ENCODE data around the gene SPATA25. TPM values are rescaled to one million over a fixed set of nuclear protein-coding genes. Genes with fewer than 3 reads are reported as not detected.

Gene SPATA25
- total RNA-seq, 2 donors from 2014 or later = 1.5 TPM

DNA sequence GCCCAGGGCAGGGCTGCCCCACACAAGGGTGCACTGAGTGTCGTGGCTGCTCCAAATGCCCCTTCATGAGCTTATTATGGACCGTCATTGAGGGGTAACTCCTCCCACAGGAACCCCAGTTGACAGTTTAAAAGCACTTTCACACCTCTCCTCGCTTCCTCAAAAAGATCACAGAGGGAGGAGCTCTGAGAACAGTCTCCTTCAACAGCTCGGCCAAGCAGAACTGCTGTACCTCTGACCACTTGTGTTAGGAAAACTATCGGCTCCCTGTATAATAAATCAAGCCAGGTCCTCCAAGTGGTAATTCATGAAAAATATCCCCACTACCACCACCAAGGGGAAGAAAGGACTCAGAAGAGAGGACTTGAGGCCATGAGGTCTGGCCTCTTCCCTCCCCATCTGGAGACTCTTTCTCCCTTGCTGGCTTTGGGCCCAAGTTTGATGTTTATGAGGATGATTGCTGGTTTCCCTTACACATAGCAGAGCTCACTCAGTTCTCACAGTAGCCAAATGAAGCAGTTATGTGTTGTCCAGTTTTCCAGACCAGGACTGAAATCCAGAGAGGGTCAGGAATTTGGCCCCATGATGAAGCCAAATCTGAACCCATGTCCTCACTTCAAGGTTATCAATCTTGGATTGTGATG, 45.1 kb downstream of the SPATA25 start:
- H3K36me3 ChIP-seq = peaks cover 3% of the 10 kb centered on the region
- no peaks in the 10 kb centered on the region for H3K4me1 ChIP-seq
- H3K9me3 ChIP-seq = no peaks in the 10 kb centered on the region
- no peak overlapping the region for H3K9ac ChIP-seq (ENCODE audit: low read depth in 2 of 2, low read length in 2 of 2)
- intact Hi-C loops (cut with DNase I) = no loop called here
- DNase-seq = no peak
- H3K4me3 ChIP-seq = no peak overlapping the region
- TF ChIP-seq, protein P1, sequence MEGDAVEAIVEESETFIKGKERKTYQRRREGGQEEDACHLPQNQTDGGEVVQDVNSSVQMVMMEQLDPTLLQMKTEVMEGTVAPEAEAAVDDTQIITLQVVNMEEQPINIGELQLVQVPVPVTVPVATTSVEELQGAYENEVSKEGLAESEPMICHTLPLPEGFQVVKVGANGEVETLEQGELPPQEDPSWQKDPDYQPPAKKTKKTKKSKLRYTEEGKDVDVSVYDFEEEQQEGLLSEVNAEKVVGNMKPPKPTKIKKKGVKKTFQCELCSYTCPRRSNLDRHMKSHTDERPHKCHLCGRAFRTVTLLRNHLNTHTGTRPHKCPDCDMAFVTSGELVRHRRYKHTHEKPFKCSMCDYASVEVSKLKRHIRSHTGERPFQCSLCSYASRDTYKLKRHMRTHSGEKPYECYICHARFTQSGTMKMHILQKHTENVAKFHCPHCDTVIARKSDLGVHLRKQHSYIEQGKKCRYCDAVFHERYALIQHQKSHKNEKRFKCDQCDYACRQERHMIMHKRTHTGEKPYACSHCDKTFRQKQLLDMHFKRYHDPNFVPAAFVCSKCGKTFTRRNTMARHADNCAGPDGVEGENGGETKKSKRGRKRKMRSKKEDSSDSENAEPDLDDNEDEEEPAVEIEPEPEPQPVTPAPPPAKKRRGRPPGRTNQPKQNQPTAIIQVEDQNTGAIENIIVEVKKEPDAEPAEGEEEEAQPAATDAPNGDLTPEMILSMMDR (IDR thresholded peaks at IDR 0.05) = no peak
- H3K27me3 ChIP-seq = no peaks in the 10 kb centered on the region
- H3K27ac ChIP-seq = peak overlapping the region; percentile 47

DNA sequence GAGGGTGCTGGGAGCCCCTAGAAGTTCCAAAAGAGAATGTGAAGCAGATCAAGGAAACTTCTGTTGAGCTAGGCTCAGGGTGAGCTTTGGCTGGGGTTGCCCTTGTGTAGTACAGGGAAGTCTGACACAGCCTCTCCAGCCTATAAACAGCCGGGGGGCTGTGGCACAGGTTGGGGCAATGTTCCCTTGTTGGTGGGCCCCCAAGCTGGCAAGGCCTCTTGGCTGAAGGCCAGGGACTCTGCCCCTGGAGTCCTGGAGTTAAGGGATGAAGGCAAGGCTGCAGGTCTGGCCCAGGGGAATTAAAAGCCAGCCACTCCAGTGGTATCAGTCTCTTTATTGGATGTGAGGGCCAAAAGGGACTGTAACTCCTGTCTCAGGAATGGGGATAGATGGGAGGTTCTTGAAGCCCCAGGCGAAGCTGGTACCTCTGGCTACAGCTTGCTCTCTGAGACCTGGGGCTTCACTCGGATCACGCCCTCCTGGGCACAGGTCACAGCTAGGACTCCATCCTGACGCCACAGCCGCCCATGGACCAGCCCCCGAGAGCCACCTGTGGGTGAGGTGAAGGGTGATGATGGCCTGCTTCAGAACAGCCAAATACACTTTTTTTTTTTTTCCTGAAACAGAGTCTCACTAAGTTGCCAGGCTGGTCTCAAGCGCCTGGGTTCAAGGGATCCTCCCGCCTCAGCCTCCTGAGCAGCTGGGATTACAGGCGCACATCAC, 45.9 kb downstream of the SPATA25 start:
- Histone ChIP-seq H3K27ac (no peak overlapping the region), H3K9me3 (no peaks in the 10 kb centered on the region), H3K9ac (ENCODE audit: low read depth in 2 of 2, low read length in 2 of 2) (no peak overlapping the region), H3K4me1 (no peaks in the 10 kb centered on the region), H3K36me3 (peaks cover 3% of the 10 kb centered on the region), H3K4me3 (no peak overlapping the region), H3K27me3 (no peaks in the 10 kb centered on the region)
- DNase-seq = no peak
- TF ChIP-seq, protein P1 (IDR thresholded peaks at IDR 0.05) = no peak
- intact Hi-C loops (cut with DNase I) = no loop called here

DNA sequence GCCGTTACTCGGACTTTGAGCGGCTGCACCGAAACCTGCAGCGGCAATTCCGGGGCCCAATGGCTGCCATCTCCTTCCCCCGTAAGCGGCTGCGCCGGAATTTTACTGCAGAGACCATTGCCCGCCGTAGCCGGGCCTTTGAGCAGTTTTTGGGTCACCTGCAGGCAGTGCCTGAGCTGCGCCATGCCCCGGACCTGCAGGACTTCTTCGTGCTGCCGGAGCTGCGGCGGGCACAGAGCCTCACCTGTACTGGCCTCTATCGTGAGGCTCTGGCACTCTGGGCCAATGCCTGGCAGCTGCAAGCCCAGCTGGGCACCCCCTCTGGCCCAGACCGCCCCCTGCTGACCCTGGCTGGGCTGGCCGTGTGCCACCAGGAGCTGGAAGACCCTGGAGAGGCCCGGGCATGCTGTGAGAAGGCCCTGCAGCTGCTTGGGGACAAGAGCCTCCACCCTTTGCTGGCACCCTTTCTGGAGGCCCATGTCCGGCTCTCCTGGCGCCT, 46.7 kb downstream of the SPATA25 start:
- DNase-seq = no peak
- Histone ChIP-seq H3K9me3 (no peaks in the 10 kb centered on the region), H3K27ac (no peak overlapping the region)

DNA sequence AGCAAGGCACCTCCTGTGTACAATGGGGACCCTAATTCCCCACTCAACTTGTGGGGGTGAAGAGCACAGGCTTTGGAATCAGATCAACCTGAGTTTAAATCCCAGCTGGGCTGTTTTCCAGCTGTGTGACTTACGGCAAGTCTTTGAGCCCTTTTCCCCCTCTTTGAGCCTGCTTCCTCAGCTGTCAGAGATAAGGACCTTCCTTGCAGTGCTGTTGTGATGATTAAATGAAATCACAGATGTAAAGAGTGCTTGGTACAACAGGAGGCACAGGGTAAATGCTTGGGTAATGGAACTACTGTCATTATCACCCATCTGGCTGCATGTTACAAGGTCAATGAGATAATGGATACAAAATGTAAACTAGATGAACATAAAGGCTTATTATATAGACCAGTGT, 50.6 kb downstream of the SPATA25 start:
- no peaks in the 10 kb centered on the region for H3K27me3 ChIP-seq
- TF ChIP-seq, protein P1 (IDR thresholded peaks at IDR 0.05) = no peak
- peaks cover 6% of the 10 kb centered on the region for H3K4me1 ChIP-seq
- H3K9me3 ChIP-seq = no peaks in the 10 kb centered on the region
- intact Hi-C loops (cut with DNase I) = no loop called here
- no peak overlapping the region for H3K9ac ChIP-seq (ENCODE audit: low read depth in 2 of 2, low read length in 2 of 2)
- no peak for DNase-seq
- H3K27ac ChIP-seq = no peak overlapping the region
- no peaks in the 10 kb centered on the region for H3K36me3 ChIP-seq
- H3K4me3 ChIP-seq = no peak overlapping the region

More for the DNA sequence above, 46.7 kb downstream of the SPATA25 start:
- H3K4me1 ChIP-seq = no peaks in the 10 kb centered on the region
- no peaks in the 10 kb centered on the region for H3K36me3 ChIP-seq
- no peak overlapping the region for H3K9ac ChIP-seq (ENCODE audit: low read depth in 2 of 2, low read length in 2 of 2)
- TF ChIP-seq, protein P1 (IDR thresholded peaks at IDR 0.05) = no peak
- H3K27me3 ChIP-seq = no peaks in the 10 kb centered on the region
- no peak overlapping the region for H3K4me3 ChIP-seq
- intact Hi-C loops (cut with DNase I) = no loop called here

Other genes starting within 250 kb of the SPATA25 start
- not detected for gene WFDC11, start 217.4 kb downstream of the SPATA25 start, total RNA-seq
- not detected for gene WFDC13, start 185.6 kb downstream of the SPATA25 start, total RNA-seq
- not detected for gene WFDC10B, start 182.6 kb downstream of the SPATA25 start, total RNA-seq
- gene SPINT4, start 165.3 kb downstream of the SPATA25 start, total RNA-seq = not detected
- gene WFDC3, start 95.7 kb downstream of the SPATA25 start, total RNA-seq = 10 to 100 TPM in 1 of 2 donors, 1 to 10 TPM in 1; 2.5 to 15.6 TPM
- 10 to 100 TPM; 41.5 to 96.5 TPM for gene DNTTIP1, start 95.7 kb downstream of the SPATA25 start, total RNA-seq
- gene UBE2C, start 75.0 kb downstream of the SPATA25 start, total RNA-seq = 100 to 1,000 TPM in 1 of 2 donors, 10 to 100 TPM in 1; 23.7 to 117 TPM
- gene TNNC2, start 60.3 kb downstream of the SPATA25 start, total RNA-seq = 1 to 10 TPM; 2.9 to 3.8 TPM
- gene SNX21, start 53.8 kb downstream of the SPATA25 start, total RNA-seq = 10 to 100 TPM; 11.2 to 12.6 TPM
- gene ACOT8, start 30.2 kb downstream of the SPATA25 start, total RNA-seq = 10 to 100 TPM; 49.8 to 58.5 TPM
- gene ZSWIM3, start 30.0 kb downstream of the SPATA25 start, total RNA-seq = 1 to 10 TPM; 4.6 to 5.2 TPM
- gene ZSWIM1, start 6.4 kb downstream of the SPATA25 start, total RNA-seq = 10 to 100 TPM; 13.3 to 13.4 TPM
- 1 to 10 TPM; 3.5 to 4.0 TPM for gene NEURL2, start 3.6 kb upstream of the SPATA25 start, total RNA-seq
- 100 to 1,000 TPM; 273 to 366 TPM for gene CTSA, start 3.7 kb upstream of the SPATA25 start, total RNA-seq
- gene PLTP, start 24.5 kb upstream of the SPATA25 start, total RNA-seq = 10 to 100 TPM; 17.4 to 36.2 TPM
- 10 to 100 TPM; 28.9 to 33.6 TPM for gene PCIF1, start 47.1 kb upstream of the SPATA25 start, total RNA-seq
- 10 to 100 TPM; 11.3 to 22.1 TPM for gene ZNF335, start 84.6 kb upstream of the SPATA25 start, total RNA-seq
- 1 to 10 TPM; 1.3 to 4.0 TPM for gene MMP9, start 121.3 kb upstream of the SPATA25 start, total RNA-seq
- gene SLC12A5, start 141.6 kb upstream of the SPATA25 start, total RNA-seq = under 1 TPM in 1 of 2 donors, not detected in 1; 0.96 TPM
- 10 to 100 TPM; 20.4 to 32.1 TPM for gene NCOA5, start 202.3 kb upstream of the SPATA25 start, total RNA-seq
- 1 to 10 TPM; 2.8 to 4.4 TPM for gene CD40, start 230.7 kb upstream of the SPATA25 start, total RNA-seq

Data from colonic mucosa (tissue), 4 donors.